ENCODE measurements around the gene MPL. TPM values are rescaled to one million over a fixed set of nuclear protein-coding genes. Genes with fewer than 3 reads are reported as not detected.

Gene MPL
- total and polyA plus RNA-seq, 2 of the 8 experiments (the other 6 are each of a cell fraction or from before 2014, with no cell fraction given): 0.08 TPM; not detected in 1

- no peaks in the 10 kb centered on the region for H3K4me1 ChIP-seq (replicated peaks in 1 of 4; ENCODE audit: control insufficient read depth in 3 of 4, insufficient read depth in 4 of 4, low read length in 3 of 4)
- no peak overlapping the region for H3K9ac ChIP-seq (replicated peaks in 1 of 4; ENCODE audit: extremely low read depth in 1 of 4, low read depth in 3 of 4, low read length in 3 of 4)
- no peak for FAIRE-seq
- H2BK12ac ChIP-seq (ENCODE audit: low read depth, low read length): no peak overlapping the region
- no peak overlapping the region for H3K23ac ChIP-seq (ENCODE audit: insufficient read length)
- no peak overlapping the region for H3K56ac ChIP-seq (replicated peaks; ENCODE audit: insufficient read length, low read depth, low read length)
- H4K8ac ChIP-seq (ENCODE audit: extremely low read depth, insufficient read depth, low read length): no peak overlapping the region
- no peak overlapping the region for H2BK120ac ChIP-seq (replicated peaks; ENCODE audit: low read depth, low read length)
- no peak overlapping the region for H3K4me3 ChIP-seq (ENCODE audit: extremely low read depth in 1 of 4, insufficient read depth in 2 of 4, low read depth in 3 of 4, low read length in 4 of 4)
- H3K27me3 ChIP-seq (replicated peaks in 1 of 4; ENCODE audit: control insufficient read depth in 3 of 4, extremely low read depth in 1 of 4, insufficient read depth in 3 of 4, low read length in 3 of 4): no peaks in the 10 kb centered on the region
- peaks cover 9 to 42% (median 37%) of the 10 kb centered on the region in 4 experiments for H3K36me3 ChIP-seq (ENCODE audit: control insufficient read depth in 2 of 4, insufficient read depth in 4 of 4, low read length in 3 of 4)
- H3K79me2 ChIP-seq (ENCODE audit: control insufficient read depth in 1 of 2, insufficient read depth in 2 of 2, low read length in 2 of 2): no peaks in the 10 kb centered on the region
- H3K79me1 ChIP-seq (ENCODE audit: low read depth, low read length): no peaks in the 10 kb centered on the region; the same call in 1 of the 2 replicates
- H3K27ac ChIP-seq (ENCODE audit: low read depth, low read length): no peak overlapping the region
- H4K5ac ChIP-seq (ENCODE audit: insufficient read length, low read depth, low read length): no peak overlapping the region
- H3K4me2 ChIP-seq (ENCODE audit: insufficient read depth in 1 of 2, low read depth in 2 of 2, low read length in 2 of 2): no peak overlapping the region
- no peak overlapping the region for H2AK5ac ChIP-seq (ENCODE audit: low read depth, low read length)
- H4K20me1 ChIP-seq (replicated peaks in 1 of 2; ENCODE audit: control insufficient read depth in 1 of 2, insufficient read depth in 2 of 2, low read length in 2 of 2): peaks cover 0 to 1% of the 10 kb centered on the region in 2 experiments
- H4K91ac ChIP-seq (replicated peaks; ENCODE audit: insufficient read length, low read length): no peak overlapping the region
- H2BK15ac ChIP-seq (ENCODE audit: low read length): no peak overlapping the region
- no peaks in the 10 kb centered on the region for H3K9me3 ChIP-seq (ENCODE audit: insufficient read depth in 2 of 2, low read depth in 1 of 2, low read length in 1 of 2)
- H3K18ac ChIP-seq (ENCODE audit: extremely low read depth, low read length): no peak overlapping the region
- no peaks in the 10 kb centered on the region for H3K23me2 ChIP-seq (ENCODE audit: low read depth, low read length)
- no peak overlapping the region for H2AFZ ChIP-seq (ENCODE audit: low read length)
- no peak overlapping the region for H3K14ac ChIP-seq (ENCODE audit: insufficient read length)
- H3K4ac ChIP-seq (replicated peaks; ENCODE audit: insufficient read length, low read depth, low read length): no peak overlapping the region
- H2BK20ac ChIP-seq (ENCODE audit: low read length): no peak overlapping the region
- CTCF ChIA-PET (ENCODE audit: partially characterized antibody): interaction anchor here (0.6 to 3.8 kb wide), 13 partner anchors 9 to 220 kb away, joined by 3 to 15 read pairs (median 5); partner anchors contain the start of gene CDC20
- H2BK5ac ChIP-seq (ENCODE audit: low read depth, low read length): no peak overlapping the region
- no peak for DNase-seq (ENCODE audit: low read depth in 1 of 2, low spot score in 2 of 2)
- POLR2A ChIA-PET (ENCODE audit: partially characterized antibody): interaction anchor here (1.1 to 1.5 kb wide), 3 partner anchors 9 to 24 kb away, joined by 3 to 9 read pairs (median 5); partner anchors contain the start of gene ELOVL1
- WGBS, 2 experiments (ENCODE audit: extremely low coverage in 1 of 2, insufficient coverage in 1 of 2, insufficient read length in 1 of 2, insufficient replicate concordance in 2 of 2, low coverage in 1 of 2, low lambda C conversion rate in 2 of 2, missing lambda C conversion rate in 1 of 2): 79% methylated on average over 6 of the region's 6 CpGs; no CpG with 5 or more reads in 1 of the 2 experiments
- no peak for TF ChIP-seq PHF8 (conservative IDR thresholded peaks at IDR 0.05; ENCODE audit: low read depth, low read length)
- TF ChIP-seq EP300 (IDR thresholded peaks at IDR 0.05; ENCODE audit: borderline replicate concordance in 1 of 2, low read depth in 2 of 2, low read length in 2 of 2): no peak
- TF ChIP-seq EZH2 (IDR thresholded peaks at IDR 0.05; ENCODE audit: low read depth, low read length, severe bottlenecking): no peak
- no peak for TF ChIP-seq NRF1 (IDR thresholded peaks at IDR 0.05; ENCODE audit: low read depth, low read length)
- TF ChIP-seq YY1 (IDR thresholded peaks at IDR 0.05; ENCODE audit: low read depth, low read length): no peak
- no peak for TF ChIP-seq CREB1 (IDR thresholded peaks at IDR 0.05)
- TF ChIP-seq SRF (IDR thresholded peaks at IDR 0.05; ENCODE audit: low read depth, low read length): no peak
- TF ChIP-seq RBBP5 (IDR thresholded peaks at IDR 0.05; ENCODE audit: borderline replicate concordance, low read depth, low read length): no peak
- no peak for TF ChIP-seq SIX5 (IDR thresholded peaks at IDR 0.05; ENCODE audit: low read depth, low read length)
- TF ChIP-seq USF2 (IDR thresholded peaks at IDR 0.05; ENCODE audit: low read length): no peak
- no peak for TF ChIP-seq BRCA1 (IDR thresholded peaks at IDR 0.05; ENCODE audit: low read depth, low read length)
- no peak for TF ChIP-seq POLR2AphosphoS5 (IDR thresholded peaks at IDR 0.05; ENCODE audit: low read depth, low read length)
Observed at GRCh38 chr1:43382027-43382779, 44.6 kb downstream of the MPL start.
